H1 (cell line): ENCODE data around the gene CCR2. TPM values are rescaled to one million over a fixed set of nuclear protein-coding genes. Genes with fewer than 3 reads are reported as not detected.

ENCODE experiments used
- CTCF ChIA-PET: fragments of 300-600 bp; sonication (Branson Sonifier 250); formaldehyde crosslinking; loops from one replicate; lab custom pipeline; 2021; ENCODE audit not compliant: partially characterized antibody; lab: Charles Lee
- POLR2A ChIA-PET: fragments of 300-600 bp; sonication (Branson Sonifier 250); formaldehyde crosslinking; loops from one replicate; lab custom pipeline; 2021; ENCODE audit warnings: inconsistent platforms; ENCODE audit not compliant: partially characterized antibody; lab: Charles Lee
- DNase-seq, 2 experiments: peaks; one replicate each; pipeline versions ENCODE4 v3.0.0 to v3.0.0-alpha.2; 2010 to 2022; ENCODE audit warnings: low spot score in 2 of 2, low read depth in 1 of 2, mixed read lengths in 1 of 2
- FAIRE-seq: peaks from 2 replicates; lab custom pipeline; 2011; peaks lifted over from hg19 to GRCh38; lab: Jason Lieb, UNC
- H2AFZ ChIP-seq: 2 replicates; pipeline ENCODE4 v1.8.1; 2012; ENCODE audit warnings: low read length, inconsistent platforms
- H2AK5ac ChIP-seq: 2 replicates; pipeline ENCODE4 v1.6.1; 2013; ENCODE audit warnings: low read depth, low read length
- H2BK120ac ChIP-seq: replicated peaks from 2 replicates; pipeline ENCODE3; 2013; ENCODE audit warnings: low read depth, low read length, inconsistent platforms
- H2BK12ac ChIP-seq: 2 replicates; pipeline ENCODE4 v1.6.1; 2013; ENCODE audit warnings: low read depth, low read length
- H2BK15ac ChIP-seq: 2 replicates; pipeline ENCODE4 v1.6.1; 2013; ENCODE audit warnings: low read length
- H2BK20ac ChIP-seq: 2 replicates; pipeline ENCODE4 v1.6.1; 2013; ENCODE audit warnings: low read length
- H2BK5ac ChIP-seq: 2 replicates; pipeline ENCODE4 v1.6.1; 2013; ENCODE audit warnings: low read depth, low read length
- H3K14ac ChIP-seq: 2 replicates; pipeline ENCODE4 v1.6.1; 2013; ENCODE audit warnings: inconsistent platforms; ENCODE audit not compliant: insufficient read length
- H3K18ac ChIP-seq: 2 replicates; pipeline ENCODE4 v1.6.1; 2013; ENCODE audit warnings: low read length; ENCODE audit errors: extremely low read depth
- H3K23ac ChIP-seq: 2 replicates; pipeline ENCODE4 v1.6.1; 2013; ENCODE audit warnings: inconsistent platforms; ENCODE audit not compliant: insufficient read length
- H3K23me2 ChIP-seq: 2 replicates; pipeline ENCODE4 v1.6.1; 2013; ENCODE audit warnings: low read depth, low read length
- H3K27ac ChIP-seq: 2 replicates; pipeline ENCODE4 v1.6.1; 2011; ENCODE audit warnings: low read depth, low read length, inconsistent platforms
- H3K27me3 ChIP-seq, 4 experiments: replicated peaks in 1 of 4; 1 replicate in 1 of 4; 2 replicates in 3 of 4; pipeline versions ENCODE4 v1.6.1 to v1.8.1; 2011 to 2013; ENCODE audit warnings: low read length in 3 of 4, mild to moderate bottlenecking in 3 of 4, inconsistent platforms in 2 of 4, mixed read lengths in 2 of 4, moderate library complexity in 1 of 4; ENCODE audit not compliant: control insufficient read depth in 3 of 4, insufficient read depth in 3 of 4; ENCODE audit errors: extremely low read depth in 1 of 4
- H3K36me3 ChIP-seq, 4 experiments: 2 replicates each; pipeline versions ENCODE4 v1.6.1 to v1.8.1; 2011 to 2013; ENCODE audit warnings: mild to moderate bottlenecking in 4 of 4, low read length in 3 of 4, moderate library complexity in 2 of 4, control low read depth in 1 of 4, inconsistent platforms in 1 of 4; ENCODE audit not compliant: insufficient read depth in 4 of 4, control insufficient read depth in 2 of 4
- H3K4ac ChIP-seq: replicated peaks from 2 replicates; pipeline ENCODE3; 2013; ENCODE audit warnings: low read length, low read depth, mixed read lengths, inconsistent platforms; ENCODE audit not compliant: insufficient read length
- H3K4me1 ChIP-seq, 4 experiments: replicated peaks in 1 of 4; 1 replicate in 1 of 4; 2 replicates in 3 of 4; pipeline versions ENCODE4 v1.6.1 to v1.8.1; 2011 to 2013; ENCODE audit warnings: low read length in 3 of 4, inconsistent platforms in 2 of 4, mixed read lengths in 1 of 4; ENCODE audit not compliant: insufficient read depth in 4 of 4, control insufficient read depth in 3 of 4
- H3K4me2 ChIP-seq, 2 experiments: 2 replicates each; pipeline versions ENCODE4 v1.6.1 to v1.8.1; 2011 to 2013; ENCODE audit warnings: low read depth in 2 of 2, low read length in 2 of 2, control low read depth in 1 of 2, inconsistent platforms in 1 of 2, mild to moderate bottlenecking in 1 of 2; ENCODE audit not compliant: insufficient read depth in 1 of 2
- H3K4me3 ChIP-seq, 4 experiments: fragments of 200-600, 300-600 bp in 1 of 4; sonication (generic), shearing (Covaris generic), sonication (Bioruptor Twin) in 1 of 4; 2 replicates each; pipeline versions ENCODE4 v1.5.1 to v1.8.1; 2011 to 2016; ENCODE audit warnings: low read length in 4 of 4, low read depth in 3 of 4, control low read depth in 2 of 4, inconsistent platforms in 2 of 4, mild to moderate bottlenecking in 2 of 4, mixed read lengths in 1 of 4, moderate library complexity in 1 of 4; ENCODE audit not compliant: insufficient read depth in 2 of 4; ENCODE audit errors: extremely low read depth in 1 of 4
- H3K56ac ChIP-seq: replicated peaks from 2 replicates; pipeline ENCODE3; 2013; ENCODE audit warnings: low read depth, mild to moderate bottlenecking, mixed read lengths, low read length, inconsistent platforms; ENCODE audit not compliant: insufficient read length
- H3K79me1 ChIP-seq: 2 replicates; pipeline ENCODE4 v1.6.1; 2013; ENCODE audit warnings: low read depth, low read length, control low read depth
- H3K79me2 ChIP-seq, 2 experiments: 2 replicates each; pipeline versions ENCODE4 v1.6.1 to v1.8.1; 2012 to 2013; ENCODE audit warnings: low read length in 2 of 2, mild to moderate bottlenecking in 2 of 2, inconsistent platforms in 1 of 2; ENCODE audit not compliant: insufficient read depth in 2 of 2, control insufficient read depth in 1 of 2
- H3K9ac ChIP-seq, 4 experiments: replicated peaks in 1 of 4; 1 replicate in 1 of 4; 2 replicates in 3 of 4; pipeline versions ENCODE4 v1.6.1 to v1.8.1; 2011 to 2013; ENCODE audit warnings: low read depth in 3 of 4, low read length in 3 of 4, control low read depth in 2 of 4, mild to moderate bottlenecking in 2 of 4, moderate library complexity in 2 of 4, inconsistent platforms in 1 of 4; ENCODE audit errors: extremely low read depth in 1 of 4
- H3K9me3 ChIP-seq, 2 experiments: 2 replicates each; pipeline versions ENCODE4 v1.6.1 to v1.8.1; 2012 to 2013; ENCODE audit warnings: mild to moderate bottlenecking in 2 of 2, moderate library complexity in 2 of 2, control low read depth in 1 of 2, inconsistent platforms in 1 of 2, low read depth in 1 of 2, low read length in 1 of 2, mixed read lengths in 1 of 2; ENCODE audit not compliant: insufficient read depth in 2 of 2
- H4K20me1 ChIP-seq, 2 experiments: replicated peaks in 1 of 2; 2 replicates each; pipeline versions ENCODE3 to v1.8.1; 2011 to 2013; ENCODE audit warnings: inconsistent platforms in 2 of 2, low read length in 2 of 2, mild to moderate bottlenecking in 1 of 2; ENCODE audit not compliant: insufficient read depth in 2 of 2, control insufficient read depth in 1 of 2
- H4K5ac ChIP-seq: 2 replicates; pipeline ENCODE4 v1.6.1; 2013; ENCODE audit warnings: low read length, low read depth, mixed read lengths, inconsistent platforms; ENCODE audit not compliant: insufficient read length
- H4K8ac ChIP-seq: 2 replicates; pipeline ENCODE4 v1.8.0; 2013; ENCODE audit warnings: mild to moderate bottlenecking, moderate library complexity, low read length, inconsistent platforms; ENCODE audit not compliant: insufficient read depth; ENCODE audit errors: extremely low read depth
- H4K91ac ChIP-seq: replicated peaks from 2 replicates; pipeline ENCODE3; 2013; ENCODE audit warnings: low read length, mixed read lengths, inconsistent platforms; ENCODE audit not compliant: insufficient read length
- BCL11A ChIP-seq, 2 experiments: IDR thresholded peaks; one replicate each; pipeline ENCODE4 v1.6.1; 2011; ENCODE audit warnings: low read depth in 2 of 2, low read length in 2 of 2, mild to moderate bottlenecking in 2 of 2
- BRCA1 ChIP-seq: IDR thresholded peaks from 2 replicates; pipeline ENCODE4 v1.6.1; 2012; ENCODE audit warnings: low read depth, low read length, improper control_type of control experiment
- CBX5 ChIP-seq: fragments of 300-800, 300-1000 bp; sonication (generic); IDR thresholded peaks from 2 replicates; pipeline ENCODE4 v1.7.1; 2016; ENCODE audit warnings: antibody characterized with exemption, low read length, low read depth
- FOSL1 ChIP-seq: IDR thresholded peaks from 2 replicates; pipeline ENCODE4 v1.6.1; 2011; ENCODE audit warnings: mild to moderate bottlenecking, low read depth, low read length, moderate library complexity; ENCODE audit not compliant: insufficient read depth
- HDAC2 ChIP-seq, 2 experiments: fragments of 300-600 bp in 1 of 2; sonication (generic) in 1 of 2; IDR thresholded peaks; 2 replicates each; pipeline ENCODE4 v1.6.1; 2011 to 2012; ENCODE audit warnings: low read depth in 2 of 2, low read length in 2 of 2, mild to moderate bottlenecking in 2 of 2, moderate library complexity in 2 of 2, borderline replicate concordance in 1 of 2, inconsistent platforms in 1 of 2
- KDM4A ChIP-seq: IDR thresholded peaks from one replicate; pipeline ENCODE4 v1.7.1; 2012; ENCODE audit warnings: low read depth, mild to moderate bottlenecking, moderate library complexity, low read length, inconsistent platforms; ENCODE audit not compliant: severe bottlenecking
- POLR2AphosphoS5 ChIP-seq: IDR thresholded peaks from 2 replicates; pipeline ENCODE4 v1.6.1; 2011; ENCODE audit warnings: low read depth, low read length
- SP2 ChIP-seq: IDR thresholded peaks from 2 replicates; pipeline ENCODE4 v1.6.1; 2012; ENCODE audit warnings: mild to moderate bottlenecking, low read length, inconsistent platforms
- SUZ12 ChIP-seq: fragments of 200-600 bp; sonication (generic); IDR thresholded peaks from 2 replicates; pipeline ENCODE4 v1.6.1; 2012; ENCODE audit warnings: mild to moderate bottlenecking, inconsistent platforms, low read length, moderate library complexity, mixed read lengths
- TEAD4 ChIP-seq: IDR thresholded peaks from 2 replicates; pipeline ENCODE4 v1.6.1; 2012; ENCODE audit warnings: low read depth, low read length, inconsistent platforms, mixed read lengths
- YY1 ChIP-seq: IDR thresholded peaks from 2 replicates; pipeline ENCODE4 v1.6.1; 2011; ENCODE audit warnings: low read depth, mild to moderate bottlenecking, low read length
- WGBS, 2 experiments: shearing (Covaris generic) in 1 of 2; methylation state at CpG; one replicate each; pipeline versions ENCODE4 v1.1.6 to v1.1.7; 2013 to 2015; ENCODE audit warnings: low lambda C conversion rate in 2 of 2, mixed read lengths in 2 of 2, inconsistent platforms in 1 of 2, low coverage in 1 of 2, missing lambda C conversion rate in 1 of 2; ENCODE audit not compliant: insufficient replicate concordance in 2 of 2, insufficient coverage in 1 of 2, insufficient read length in 1 of 2; ENCODE audit errors: extremely low coverage in 1 of 2, missing lambda C conversion rate in 1 of 2; 5-methylcytosine and 5-hydroxymethylcytosine counted together
- polyA plus RNA-seq, 7 experiments: library from polyadenylated mRNA; depleted of rRNA in 3 of 7; stranded (reverse) in 5 of 7; unstranded in 2 of 7; fragments of >200 nt in 5 of 7; fragments of 200-250 nt in 2 of 7; gene quantifications; 1 replicate in 5 of 7; 2 replicates in 1 of 7; 4 replicates in 1 of 7; pipeline versions ENCODE4 v1.2.1 to v1.2.3, GENCODE V29; 2011 to 2013; ENCODE audit warnings: missing spikeins in 2 of 7, mixed read lengths in 2 of 7
- total RNA-seq: library from RNA; stranded (reverse); fragmentation: NEBNext Ultra II Directional; extraction: Animal tissue kit (Norgen Biotek cat#: 25700); gene quantifications from 2 replicates; pipeline ENCODE4 v1.2.1, GENCODE V29; 2021
- TF ChIP-seq, protein P1 (sequence below): IDR thresholded peaks from 2 replicates; pipeline ENCODE4 v1.6.1; 2012; ENCODE audit warnings: inconsistent platforms

The CCR2 gene
- total and polyA plus RNA-seq, 2 of the 8 experiments (the other 6 are each of a cell fraction or from before 2014, with no cell fraction given): not detected

DNA sequence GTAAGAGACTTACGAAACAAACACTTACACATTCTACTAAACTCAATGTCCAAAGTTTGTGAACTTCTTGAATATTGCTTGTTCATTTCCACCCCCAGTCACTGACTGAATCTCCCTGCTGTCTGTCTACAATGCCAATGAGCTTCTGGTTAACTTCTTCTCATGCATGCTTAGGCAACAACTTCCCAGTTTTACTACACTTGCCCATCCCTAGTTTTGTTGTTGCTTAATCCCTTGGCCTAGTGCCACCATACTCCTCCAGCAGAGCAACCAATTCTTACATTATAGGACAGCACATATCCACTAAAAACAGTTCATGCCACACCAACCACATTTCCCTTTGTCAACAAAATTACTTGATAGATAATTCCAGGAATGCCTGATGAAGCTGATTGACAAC, 40.9 kb upstream of the CCR2 start:
- H3K23me2 ChIP-seq: no peaks in the 10 kb centered on the region
- H3K27ac ChIP-seq: no peak overlapping the region
- H4K20me1 ChIP-seq: no peaks in the 10 kb centered on the region
- no peak overlapping the region for H3K9ac ChIP-seq
- no peak overlapping the region for H3K4me2 ChIP-seq
- H3K9me3 ChIP-seq: peaks cover 0 to 9% of the 10 kb centered on the region in 2 experiments; a peak in 2 of 4 replicates
- H3K4me1 ChIP-seq: peaks cover 0 to 3% (median 1%) of the 10 kb centered on the region in 4 experiments; a peak in 1 of 7 replicates
- no peak overlapping the region for H2BK20ac ChIP-seq
- H2BK15ac ChIP-seq: no peak overlapping the region
- H3K23ac ChIP-seq: no peak overlapping the region
- no peak overlapping the region for H3K4me3 ChIP-seq
- H3K79me1 ChIP-seq: no peaks in the 10 kb centered on the region; the same call in 1 of the 2 replicates
- DNase-seq: no peak
- H3K79me2 ChIP-seq: no peaks in the 10 kb centered on the region
- H4K8ac ChIP-seq: no peak overlapping the region
- no peak overlapping the region for H4K91ac ChIP-seq
- 0 out of 2 replicates have a peak overlapping the region, but pooled peaks have one; percentile 30 for H2AFZ ChIP-seq
- no peak overlapping the region for H3K14ac ChIP-seq
- H3K56ac ChIP-seq: no peak overlapping the region
- no peak overlapping the region for H3K4ac ChIP-seq
- WGBS, 2 experiments: 94% methylated on average over 1 of the region's 1 CpG; no CpG with 5 or more reads in 1 of the 2 experiments
- H4K5ac ChIP-seq: no peak overlapping the region
- ChIA-PET CTCF (interaction anchor here (1.4 to 2.7 kb wide), 2 partner anchors 10 kb away, joined by 3 to 12 read pairs; no protein-coding TSS in a partner anchor), POLR2A (no interaction called here)
- TF ChIP-seq BRCA1 (no peak), SUZ12 (no peak), YY1 (no peak), KDM4A (no peak), BCL11A (IDR thresholded peaks at IDR 0.05; ENCODE audit: low read depth in 2 of 2, low read length in 2 of 2) (no peak), POLR2AphosphoS5 (no peak), FOSL1 (no peak), HDAC2 (IDR thresholded peaks at IDR 0.05; ENCODE audit: borderline replicate concordance in 1 of 2, low read depth in 2 of 2, low read length in 2 of 2) (no peak), TEAD4 (no peak), SP2 (no peak), CBX5 (no peak)
- TF ChIP-seq, protein P1, sequence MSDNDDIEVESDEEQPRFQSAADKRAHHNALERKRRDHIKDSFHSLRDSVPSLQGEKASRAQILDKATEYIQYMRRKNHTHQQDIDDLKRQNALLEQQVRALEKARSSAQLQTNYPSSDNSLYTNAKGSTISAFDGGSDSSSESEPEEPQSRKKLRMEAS: no peak
- no peak overlapping the region for H2AK5ac ChIP-seq
- no peak for FAIRE-seq
- H2BK120ac ChIP-seq: no peak overlapping the region
- no peak overlapping the region for H2BK12ac ChIP-seq
- no peaks in the 10 kb centered on the region for H3K36me3 ChIP-seq
- H3K27me3 ChIP-seq: no peaks in the 10 kb centered on the region
- H2BK5ac ChIP-seq: no peak overlapping the region
- H3K18ac ChIP-seq: no peak overlapping the region
